ENCODE data around the gene CPLX3.

DNA sequence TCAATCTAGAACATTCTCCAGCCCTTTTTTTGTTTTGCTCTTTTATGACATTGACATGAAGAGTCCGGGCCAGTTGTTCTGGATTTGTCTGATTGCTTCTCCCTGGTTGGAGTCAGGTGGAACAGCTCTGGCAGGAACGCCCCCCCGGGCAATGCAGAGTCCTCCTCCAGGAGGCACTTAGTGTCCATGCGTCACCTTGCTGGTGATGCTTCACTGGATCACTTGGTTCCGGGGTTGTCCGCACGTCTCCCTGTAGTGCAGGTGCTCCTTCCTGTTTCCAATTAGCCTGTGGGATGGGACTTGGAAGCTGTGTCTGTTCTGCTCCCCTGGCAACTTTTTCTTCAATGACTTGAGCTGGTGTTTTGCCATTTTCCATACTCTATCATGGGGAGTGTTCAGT, 34.8 kb upstream of the CPLX3 start:
- TF ChIP-seq EZH2phosphoT487 (IDR thresholded peaks at IDR 0.05; ENCODE audit: low read depth, severe bottlenecking, unreplicated experiment) (no peak), EZH2 (IDR thresholded peaks at IDR 0.05; ENCODE audit: borderline replicate concordance) (no peak)
- TF ChIP-seq, protein P1, sequence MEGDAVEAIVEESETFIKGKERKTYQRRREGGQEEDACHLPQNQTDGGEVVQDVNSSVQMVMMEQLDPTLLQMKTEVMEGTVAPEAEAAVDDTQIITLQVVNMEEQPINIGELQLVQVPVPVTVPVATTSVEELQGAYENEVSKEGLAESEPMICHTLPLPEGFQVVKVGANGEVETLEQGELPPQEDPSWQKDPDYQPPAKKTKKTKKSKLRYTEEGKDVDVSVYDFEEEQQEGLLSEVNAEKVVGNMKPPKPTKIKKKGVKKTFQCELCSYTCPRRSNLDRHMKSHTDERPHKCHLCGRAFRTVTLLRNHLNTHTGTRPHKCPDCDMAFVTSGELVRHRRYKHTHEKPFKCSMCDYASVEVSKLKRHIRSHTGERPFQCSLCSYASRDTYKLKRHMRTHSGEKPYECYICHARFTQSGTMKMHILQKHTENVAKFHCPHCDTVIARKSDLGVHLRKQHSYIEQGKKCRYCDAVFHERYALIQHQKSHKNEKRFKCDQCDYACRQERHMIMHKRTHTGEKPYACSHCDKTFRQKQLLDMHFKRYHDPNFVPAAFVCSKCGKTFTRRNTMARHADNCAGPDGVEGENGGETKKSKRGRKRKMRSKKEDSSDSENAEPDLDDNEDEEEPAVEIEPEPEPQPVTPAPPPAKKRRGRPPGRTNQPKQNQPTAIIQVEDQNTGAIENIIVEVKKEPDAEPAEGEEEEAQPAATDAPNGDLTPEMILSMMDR (IDR thresholded peaks at IDR 0.05; ENCODE audit: poor library complexity), result no peak
